Gastrocnemius medialis (tissue), 4 donors: ENCODE data around the gene HLA-DQB1. TPM values are rescaled to one million over a fixed set of nuclear protein-coding genes. Genes with fewer than 3 reads are reported as not detected.
"Not testable (repeated sequence)": the region's sequence is repeated elsewhere in the genome, so short reads cannot be mapped to it uniquely, and the experiment has no call there.

ENCODE experiments used
- ATAC-seq, 2 donors: fragments of 150-250 bp; one replicate each; pipeline ENCODE4 v1.9.1; 2016
- DNase-seq, 2 donors: peaks; one replicate each; pipeline ENCODE4 v3.0.0-alpha.2; 2019
- H3K27ac ChIP-seq, 4 donors: fragments of 200-600 bp; sonication (generic); 1 replicate in 1 of 4; 2 replicates in 3 of 4; pipeline ENCODE4 v1.5.1; 2016 to 2018; ENCODE audit warnings: mild to moderate bottlenecking in 2 of 4, moderate library complexity in 1 of 4
- H3K27me3 ChIP-seq, 3 donors: fragments of 200-600 bp; sonication (generic) in 2 of 3; 1 replicate in 1 of 3; 2 replicates in 2 of 3; pipeline versions ENCODE4 v1.5.1 to v1.6.0; 2016 to 2019; ENCODE audit warnings: mild to moderate bottlenecking in 1 of 3, moderate library complexity in 1 of 3
- H3K36me3 ChIP-seq, 2 donors: fragments of 200-600 bp; sonication (generic) in 1 of 2; one replicate each; pipeline ENCODE4 v1.5.1; 2017 to 2018
- H3K4me1 ChIP-seq, 2 donors: fragments of 200-600 bp; sonication (generic) in 1 of 2; one replicate each; pipeline ENCODE4 v1.5.1; 2016 to 2017; ENCODE audit warnings: mild to moderate bottlenecking in 2 of 2
- H3K4me3 ChIP-seq, 4 donors: fragments of 200-600 bp; sonication (generic) in 3 of 4; 1 replicate in 1 of 4; 2 replicates in 3 of 4; pipeline ENCODE4 v1.5.1; 2016 to 2019; ENCODE audit warnings: mild to moderate bottlenecking in 2 of 4
- H3K9me3 ChIP-seq, 3 donors: fragments of 200-600 bp; sonication (generic) in 2 of 3; 1 replicate in 1 of 3; 2 replicates in 2 of 3; pipeline ENCODE4 v1.5.1; 2016 to 2019
- POLR2A ChIP-seq, 2 donors: fragments of 450-650 bp; IDR thresholded peaks; one replicate each; pipeline ENCODE4 v1.6.1; 2017; ENCODE audit warnings: antibody characterized with exemption in 2 of 2, mild to moderate bottlenecking in 2 of 2, moderate library complexity in 2 of 2
- in situ Hi-C, 4 donors: fragments of 200-750 bp; cut with MboI; loops; one replicate each; pipeline versions ENCODE4 v1.15.0 to v1.8.0; 2017; ENCODE audit warnings: low sequenced_read_pairs in 4 of 4
- intact Hi-C: fragments of 100-400 bp; cut with DNase I; formaldehyde crosslinking; loops from one replicate; pipeline ENCODE4 v1.15.1; 2023; ENCODE audit warnings: low total_unique reads
- total RNA-seq, 4 donors: library from RNA; depleted of rRNA; stranded (reverse); fragments of >200 nt; gene quantifications; one replicate each; pipeline versions ENCODE4 v1.1.0 to v1.2.3, GENCODE V29; 2016
- TF ChIP-seq, protein P1 (sequence below), 5 experiments: fragments of 450-650 bp in 3 of 5; fragments of 200-600 bp in 2 of 5; sonication (generic) in 2 of 5; IDR thresholded peaks in 4 of 5; conservative IDR thresholded peaks in 1 of 5; 1 replicate in 4 of 5; 2 replicates in 1 of 5; pipeline ENCODE4 v1.5.1; 2016 to 2019; ENCODE audit warnings: antibody characterized with exemption in 5 of 5, mild to moderate bottlenecking in 3 of 5, moderate library complexity in 3 of 5

The HLA-DQB1 gene
- total RNA-seq, 4 donors from 2014 or later: 0.22 to 2.2 (median 0.91) TPM

GRCh38 chr6:32685603-32686002, 19.1 kb upstream of the HLA-DQB1 start:
- H3K27ac ChIP-seq: no peak overlapping the region
- DNase-seq: no peak
- no peaks in the 10 kb centered on the region for H3K27me3 ChIP-seq
- intact Hi-C loops: no loop called here
- no peak for ATAC-seq
- TF ChIP-seq, protein P1, sequence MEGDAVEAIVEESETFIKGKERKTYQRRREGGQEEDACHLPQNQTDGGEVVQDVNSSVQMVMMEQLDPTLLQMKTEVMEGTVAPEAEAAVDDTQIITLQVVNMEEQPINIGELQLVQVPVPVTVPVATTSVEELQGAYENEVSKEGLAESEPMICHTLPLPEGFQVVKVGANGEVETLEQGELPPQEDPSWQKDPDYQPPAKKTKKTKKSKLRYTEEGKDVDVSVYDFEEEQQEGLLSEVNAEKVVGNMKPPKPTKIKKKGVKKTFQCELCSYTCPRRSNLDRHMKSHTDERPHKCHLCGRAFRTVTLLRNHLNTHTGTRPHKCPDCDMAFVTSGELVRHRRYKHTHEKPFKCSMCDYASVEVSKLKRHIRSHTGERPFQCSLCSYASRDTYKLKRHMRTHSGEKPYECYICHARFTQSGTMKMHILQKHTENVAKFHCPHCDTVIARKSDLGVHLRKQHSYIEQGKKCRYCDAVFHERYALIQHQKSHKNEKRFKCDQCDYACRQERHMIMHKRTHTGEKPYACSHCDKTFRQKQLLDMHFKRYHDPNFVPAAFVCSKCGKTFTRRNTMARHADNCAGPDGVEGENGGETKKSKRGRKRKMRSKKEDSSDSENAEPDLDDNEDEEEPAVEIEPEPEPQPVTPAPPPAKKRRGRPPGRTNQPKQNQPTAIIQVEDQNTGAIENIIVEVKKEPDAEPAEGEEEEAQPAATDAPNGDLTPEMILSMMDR (IDR thresholded peaks at IDR 0.05 in 4 of 5, conservative IDR thresholded peaks at IDR 0.05 in 1 of 5): no peak
- TF ChIP-seq POLR2A (IDR thresholded peaks at IDR 0.05): no peak
- no peak overlapping the region for H3K4me3 ChIP-seq
- in situ Hi-C loops: no loop called here
- H3K9me3 ChIP-seq: no peaks in the 10 kb centered on the region
- H3K36me3 ChIP-seq: no peaks in the 10 kb centered on the region
- H3K4me1 ChIP-seq: no peaks in the 10 kb centered on the region

DNA sequence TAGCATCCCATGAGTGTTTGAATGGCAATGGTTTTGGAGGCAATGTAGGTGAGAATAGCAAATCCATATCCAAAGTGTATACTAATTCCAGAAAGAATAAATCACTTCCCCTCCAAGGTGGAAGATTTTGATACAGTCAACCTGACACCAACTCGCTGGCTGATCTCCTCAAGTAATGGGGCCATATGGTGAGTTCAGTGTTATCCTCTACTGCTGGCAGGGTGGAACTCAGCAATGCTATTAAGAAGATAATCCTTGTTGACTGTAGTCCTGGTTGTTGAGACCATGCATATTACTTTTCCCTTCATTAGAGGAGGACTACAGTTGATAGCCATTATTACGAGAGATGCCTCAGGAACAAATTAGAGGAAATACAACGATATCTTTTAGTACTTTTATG, 17.8 kb upstream of the HLA-DQB1 start:
- H3K4me3 ChIP-seq: no peak overlapping the region
- H3K27ac ChIP-seq: no peak overlapping the region
- in situ Hi-C loops (no loop called here), intact Hi-C loops (no loop called here)
- DNase-seq (no peak), ATAC-seq (no peak)
- no peaks in the 10 kb centered on the region for H3K4me1 ChIP-seq
- H3K9me3 ChIP-seq: no peaks in the 10 kb centered on the region
- no peak for TF ChIP-seq POLR2A (IDR thresholded peaks at IDR 0.05)
- TF ChIP-seq, protein P1 (IDR thresholded peaks at IDR 0.05 in 4 of 5, conservative IDR thresholded peaks at IDR 0.05 in 1 of 5): no peak
- no peaks in the 10 kb centered on the region for H3K36me3 ChIP-seq
- no peaks in the 10 kb centered on the region for H3K27me3 ChIP-seq

DNA sequence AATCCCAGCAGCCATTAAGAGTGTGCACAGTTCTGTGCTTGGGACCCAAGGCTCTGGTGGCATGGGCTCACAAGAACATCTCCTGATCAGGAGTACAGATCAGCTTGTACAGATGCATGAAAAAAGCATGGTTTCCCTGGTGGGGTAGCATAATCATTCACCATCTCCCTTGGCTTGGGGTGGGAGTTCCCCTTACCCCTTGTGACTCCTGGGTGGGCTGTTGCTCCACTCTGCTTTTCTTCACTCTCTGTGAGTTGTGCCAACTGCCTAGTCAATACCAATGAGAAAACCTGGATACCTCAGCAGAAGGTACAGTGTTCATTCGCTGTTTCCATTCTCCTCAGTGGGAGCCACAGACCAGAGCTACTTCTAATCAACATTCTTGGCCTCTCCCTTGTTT, 13.6 kb upstream of the HLA-DQB1 start:
- in situ Hi-C loops: no loop called here
- H3K4me3 ChIP-seq: no peak overlapping the region
- intact Hi-C loops: no loop called here

DNA sequence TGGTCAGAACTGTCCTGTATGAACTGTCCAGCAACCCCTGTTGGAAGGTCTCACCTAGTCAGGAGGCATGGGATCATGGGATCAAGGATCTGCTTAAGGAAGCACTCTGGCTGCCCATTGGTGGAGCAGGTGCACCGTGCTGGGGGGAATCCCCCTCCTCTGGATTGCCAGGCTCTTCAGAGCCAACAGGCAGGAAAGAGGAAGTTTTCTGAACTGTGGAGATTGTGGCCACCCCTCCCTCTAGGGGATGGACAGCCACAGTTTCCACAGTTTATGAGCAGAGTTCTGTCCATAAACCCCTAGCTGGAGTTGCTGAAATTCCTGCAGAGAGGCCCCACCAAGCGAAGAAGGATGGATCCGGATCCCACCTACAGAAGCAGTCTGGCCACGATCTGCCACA, 13.0 kb upstream of the HLA-DQB1 start:
- in situ Hi-C loops (no loop called here), intact Hi-C loops (no loop called here)
- DNase-seq (no peak), ATAC-seq (no peak)
- no peaks in the 10 kb centered on the region for H3K9me3 ChIP-seq
- no peak overlapping the region for H3K27ac ChIP-seq
- no peaks in the 10 kb centered on the region for H3K4me1 ChIP-seq
- TF ChIP-seq, protein P1 (IDR thresholded peaks at IDR 0.05 in 4 of 5, conservative IDR thresholded peaks at IDR 0.05 in 1 of 5): no peak
- TF ChIP-seq POLR2A (IDR thresholded peaks at IDR 0.05): no peak
- no peak overlapping the region for H3K4me3 ChIP-seq
- H3K27me3 ChIP-seq: no peaks in the 10 kb centered on the region
- no peaks in the 10 kb centered on the region for H3K36me3 ChIP-seq

More for the DNA sequence above, 13.6 kb upstream of the HLA-DQB1 start:
- Histone ChIP-seq H3K27me3 (no peaks in the 10 kb centered on the region), H3K36me3 (no peaks in the 10 kb centered on the region), H3K9me3 (no peaks in the 10 kb centered on the region), H3K27ac (no peak overlapping the region), H3K4me1 (no peaks in the 10 kb centered on the region)
- TF ChIP-seq, protein P1 (IDR thresholded peaks at IDR 0.05 in 4 of 5, conservative IDR thresholded peaks at IDR 0.05 in 1 of 5): no peak
- no peak for TF ChIP-seq POLR2A (IDR thresholded peaks at IDR 0.05)
- no peak for DNase-seq
- ATAC-seq: no peak

GRCh38 chr6:32674123-32674522, 7.7 kb upstream of the HLA-DQB1 start:
- H3K9me3 ChIP-seq, H3K4me3 ChIP-seq, H3K27ac ChIP-seq, in situ Hi-C loops, H3K4me1 ChIP-seq, H3K36me3 ChIP-seq, intact Hi-C loops, ATAC-seq, DNase-seq, H3K27me3 ChIP-seq: not testable (repeated sequence)

DNA sequence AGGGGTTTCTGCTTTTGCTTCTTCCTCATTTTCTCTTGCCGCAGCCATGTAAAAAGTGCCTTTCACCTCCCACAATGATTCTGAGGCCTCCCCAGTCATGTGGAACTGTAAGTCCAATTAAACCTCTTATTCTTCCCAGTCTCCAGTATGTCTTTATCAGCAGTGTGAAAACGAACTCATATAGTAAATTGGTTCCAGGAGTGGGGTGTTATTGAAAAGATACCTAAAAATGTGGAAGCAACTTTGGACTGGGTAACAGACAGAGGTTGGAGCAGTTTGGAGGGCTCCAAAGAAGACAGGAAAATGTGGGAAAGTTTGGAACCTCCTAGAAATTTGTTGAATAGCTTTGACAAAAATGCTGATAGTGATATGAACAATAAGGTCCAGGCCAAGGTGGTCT, 5.5 kb upstream of the HLA-DQB1 start:
- H3K27me3 ChIP-seq, in situ Hi-C loops, H3K27ac ChIP-seq, H3K4me1 ChIP-seq, DNase-seq, intact Hi-C loops, H3K9me3 ChIP-seq, H3K36me3 ChIP-seq, ATAC-seq, H3K4me3 ChIP-seq: not testable (repeated sequence)
